Measurements from ENCODE around the gene NR2F1-AS1. TPM values are rescaled to one million over a fixed set of nuclear protein-coding genes. Genes with fewer than 3 reads are reported as not detected.

Gene NR2F1-AS1
- total and polyA plus RNA-seq, 9 of the 15 experiments (the other 6 are each of a cell fraction or from before 2014, with no cell fraction given), result not detected

- Histone ChIP-seq H3K4me1 (replicated peaks in 1 of 2; ENCODE audit: control insufficient read depth in 2 of 2, insufficient read depth in 2 of 2, low read length in 2 of 2) (no peaks in the 10 kb centered on the region), H3K79me2 (ENCODE audit: control insufficient read depth, insufficient read depth, low read length) (no peaks in the 10 kb centered on the region), H3K4me2 (ENCODE audit: insufficient read depth, low read length) (no peak overlapping the region), H3K36me3 (ENCODE audit: control insufficient read depth, insufficient read depth, low read length) (no peaks in the 10 kb centered on the region), H3K9me3 (replicated peaks; ENCODE audit: control insufficient read depth, insufficient read depth, low read depth, low read length) (no peaks in the 10 kb centered on the region), H3K27ac (ENCODE audit: extremely low read depth, low read depth, low read length) (no peak overlapping the region), H2AFZ (ENCODE audit: low read depth, low read length) (no peak overlapping the region), H3K9ac (ENCODE audit: insufficient read depth in 1 of 2, low read depth in 2 of 2, low read length in 2 of 2) (no peak overlapping the region), H3K9me1 (ENCODE audit: control insufficient read depth, insufficient read depth, low read length) (no peaks in the 10 kb centered on the region), H4K20me1 (replicated peaks; ENCODE audit: control insufficient read depth, insufficient read depth, low read length) (no peaks in the 10 kb centered on the region), H3K27me3 (ENCODE audit: control insufficient read depth in 2 of 2, insufficient read depth in 2 of 2, low read length in 2 of 2) (no peaks in the 10 kb centered on the region), H3K4me3 (no peak overlapping the region)
- 13% methylated on average over 1 of the region's 1 CpG for WGBS (ENCODE audit: insufficient coverage, low coverage, missing lambda C conversion rate)
- DNase-seq (ENCODE audit: extremely low read depth in 1 of 4, low spot score in 3 of 4) (no peak), FAIRE-seq (no peak), ATAC-seq (no peak)
- intact Hi-C loops (cut with micrococcal nuclease) (no loop called here), in situ Hi-C loops (cut with MboI) (no loop called here)
- ChIA-PET POLR2A (no interaction called here), CTCF (ENCODE audit: low intra/inter-chr PET ratio) (interaction anchor here (0.5 kb wide), 1 partner anchor 482 kb away, joined by 3 read pairs; no protein-coding TSS in a partner anchor)
- BruUV-seq (replicated peaks), result no TSS peak
- TF ChIP-seq CEBPG (CRISPR knock-in tag; IDR thresholded peaks at IDR 0.05) (no peak), CEBPG (tag; conservative IDR thresholded peaks at IDR 0.05 in 1 of 2, IDR thresholded peaks at IDR 0.05 in 1 of 2) (0 out of 4 replicates have a peak, but pooled peaks of 1 of the 2 experiments have one; percentile 41), CBFA2T2 (conservative IDR thresholded peaks at IDR 0.05) (no peak)
Observed at GRCh38 chr5:93395971-93396379, 185.0 kb downstream of the NR2F1-AS1 start.

GRCh38 chr5:93395010-93395409, 186.0 kb downstream of the NR2F1-AS1 start:
- Histone ChIP-seq H3K4me2 (ENCODE audit: insufficient read depth, low read length) (no peak overlapping the region), H2AFZ (ENCODE audit: low read depth, low read length) (no peak overlapping the region), H3K9ac (ENCODE audit: insufficient read depth in 1 of 2, low read depth in 2 of 2, low read length in 2 of 2) (no peak overlapping the region), H3K9me3 (replicated peaks; ENCODE audit: control insufficient read depth, insufficient read depth, low read depth, low read length) (no peaks in the 10 kb centered on the region), H4K20me1 (replicated peaks; ENCODE audit: control insufficient read depth, insufficient read depth, low read length) (no peaks in the 10 kb centered on the region), H3K4me3 (no peak overlapping the region), H3K9me1 (ENCODE audit: control insufficient read depth, insufficient read depth, low read length) (no peaks in the 10 kb centered on the region), H3K27ac (ENCODE audit: extremely low read depth, low read depth, low read length) (no peak overlapping the region), H3K36me3 (ENCODE audit: control insufficient read depth, insufficient read depth, low read length) (no peaks in the 10 kb centered on the region), H3K79me2 (ENCODE audit: control insufficient read depth, insufficient read depth, low read length) (no peaks in the 10 kb centered on the region), H3K27me3 (ENCODE audit: control insufficient read depth in 2 of 2, insufficient read depth in 2 of 2, low read length in 2 of 2) (no peaks in the 10 kb centered on the region), H3K4me1 (replicated peaks in 1 of 2; ENCODE audit: control insufficient read depth in 2 of 2, insufficient read depth in 2 of 2, low read length in 2 of 2) (no peaks in the 10 kb centered on the region)
- DNase-seq (ENCODE audit: extremely low read depth in 1 of 4, low spot score in 3 of 4) (no peak), ATAC-seq (no peak), FAIRE-seq (no peak)
- TF ChIP-seq RFX1 (IDR thresholded peaks at IDR 0.05) (no peak), HMG20A (CRISPR knock-in tag; conservative IDR thresholded peaks at IDR 0.05) (no peak), RBM14 (IDR thresholded peaks at IDR 0.05; ENCODE audit: borderline replicate concordance, insufficient read depth, low read depth, low read length) (no peak), PPARD (CRISPR knock-in tag; IDR thresholded peaks at IDR 0.05) (no peak), TARDBP (IDR thresholded peaks at IDR 0.05) (no peak), ZNF57 (CRISPR knock-in tag; IDR thresholded peaks at IDR 0.05) (no peak)
- in situ Hi-C loops (cut with MboI) (no loop called here), intact Hi-C loops (cut with micrococcal nuclease) (no loop called here)
- ChIA-PET CTCF (ENCODE audit: low intra/inter-chr PET ratio) (no interaction called here), POLR2A (no interaction called here)
- BruUV-seq (replicated peaks), result no TSS peak
- WGBS (ENCODE audit: insufficient coverage, low coverage, missing lambda C conversion rate), result 14% methylated on average over 1 of the region's 1 CpG

Measured in K562 (cell line).